NB4 (cell line): ENCODE results near the gene ZAP70.

Experiments used
- POLR2A ChIP-seq: IDR thresholded peaks from 2 replicates; pipeline ENCODE4 v1.6.1; 2011; ENCODE audit warnings: mild to moderate bottlenecking; ENCODE audit not compliant: insufficient read length; ENCODE audit errors: extremely low read depth
- TF ChIP-seq, protein P1 (sequence below): IDR thresholded peaks from one replicate; pipeline ENCODE4 v1.5.1; 2012; ENCODE audit warnings: low read depth, low read length

DNA sequence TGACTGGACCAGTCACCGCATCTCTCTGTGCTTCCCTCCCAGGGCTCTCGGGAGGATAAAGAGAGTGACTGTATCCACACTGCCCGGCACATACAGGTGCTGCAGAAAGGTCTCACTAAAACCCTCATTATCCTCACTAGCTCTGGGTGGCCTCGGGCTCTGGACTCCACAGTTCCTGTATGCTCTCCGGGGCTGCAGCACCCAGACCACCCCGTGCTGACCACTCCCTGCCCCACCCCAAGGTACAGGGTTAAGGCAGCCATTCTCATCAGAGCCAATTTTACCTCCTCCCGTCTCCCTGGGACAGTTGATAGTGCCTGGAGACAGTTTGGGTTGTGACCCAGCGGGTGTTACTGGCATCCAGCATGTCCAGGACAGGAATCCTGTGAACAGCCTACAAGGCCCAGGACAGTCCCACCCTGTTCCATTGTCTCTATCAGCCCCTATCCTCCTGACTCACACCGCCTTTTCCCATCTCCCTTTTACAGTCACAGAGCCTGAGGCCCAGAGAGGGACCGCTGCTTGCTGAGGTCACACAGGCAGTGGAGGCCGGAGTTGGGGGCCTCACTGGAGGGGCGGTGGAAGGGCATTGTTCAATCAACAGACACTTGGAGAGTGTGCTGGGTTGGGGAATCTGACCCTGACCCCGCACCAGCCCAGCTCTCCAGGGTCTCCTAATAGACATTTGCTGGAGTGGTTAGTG is 1.7 kb downstream of the ZAP70 start:
- TF ChIP-seq POLR2A, result no peak
- TF ChIP-seq, protein P1, sequence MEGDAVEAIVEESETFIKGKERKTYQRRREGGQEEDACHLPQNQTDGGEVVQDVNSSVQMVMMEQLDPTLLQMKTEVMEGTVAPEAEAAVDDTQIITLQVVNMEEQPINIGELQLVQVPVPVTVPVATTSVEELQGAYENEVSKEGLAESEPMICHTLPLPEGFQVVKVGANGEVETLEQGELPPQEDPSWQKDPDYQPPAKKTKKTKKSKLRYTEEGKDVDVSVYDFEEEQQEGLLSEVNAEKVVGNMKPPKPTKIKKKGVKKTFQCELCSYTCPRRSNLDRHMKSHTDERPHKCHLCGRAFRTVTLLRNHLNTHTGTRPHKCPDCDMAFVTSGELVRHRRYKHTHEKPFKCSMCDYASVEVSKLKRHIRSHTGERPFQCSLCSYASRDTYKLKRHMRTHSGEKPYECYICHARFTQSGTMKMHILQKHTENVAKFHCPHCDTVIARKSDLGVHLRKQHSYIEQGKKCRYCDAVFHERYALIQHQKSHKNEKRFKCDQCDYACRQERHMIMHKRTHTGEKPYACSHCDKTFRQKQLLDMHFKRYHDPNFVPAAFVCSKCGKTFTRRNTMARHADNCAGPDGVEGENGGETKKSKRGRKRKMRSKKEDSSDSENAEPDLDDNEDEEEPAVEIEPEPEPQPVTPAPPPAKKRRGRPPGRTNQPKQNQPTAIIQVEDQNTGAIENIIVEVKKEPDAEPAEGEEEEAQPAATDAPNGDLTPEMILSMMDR, result no peak
